NT2/D1 (cell line): ENCODE data around the gene SHC3.

Source experiments
- SUZ12 ChIP-seq: IDR thresholded peaks from 2 replicates; pipeline ENCODE4 v1.6.1; 2011; ENCODE audit not compliant: insufficient read length, insufficient read depth; ENCODE audit errors: extremely low read depth
- YY1 ChIP-seq: IDR thresholded peaks from 2 replicates; pipeline ENCODE4 v1.6.1; 2011; ENCODE audit not compliant: insufficient read length, insufficient read depth

DNA sequence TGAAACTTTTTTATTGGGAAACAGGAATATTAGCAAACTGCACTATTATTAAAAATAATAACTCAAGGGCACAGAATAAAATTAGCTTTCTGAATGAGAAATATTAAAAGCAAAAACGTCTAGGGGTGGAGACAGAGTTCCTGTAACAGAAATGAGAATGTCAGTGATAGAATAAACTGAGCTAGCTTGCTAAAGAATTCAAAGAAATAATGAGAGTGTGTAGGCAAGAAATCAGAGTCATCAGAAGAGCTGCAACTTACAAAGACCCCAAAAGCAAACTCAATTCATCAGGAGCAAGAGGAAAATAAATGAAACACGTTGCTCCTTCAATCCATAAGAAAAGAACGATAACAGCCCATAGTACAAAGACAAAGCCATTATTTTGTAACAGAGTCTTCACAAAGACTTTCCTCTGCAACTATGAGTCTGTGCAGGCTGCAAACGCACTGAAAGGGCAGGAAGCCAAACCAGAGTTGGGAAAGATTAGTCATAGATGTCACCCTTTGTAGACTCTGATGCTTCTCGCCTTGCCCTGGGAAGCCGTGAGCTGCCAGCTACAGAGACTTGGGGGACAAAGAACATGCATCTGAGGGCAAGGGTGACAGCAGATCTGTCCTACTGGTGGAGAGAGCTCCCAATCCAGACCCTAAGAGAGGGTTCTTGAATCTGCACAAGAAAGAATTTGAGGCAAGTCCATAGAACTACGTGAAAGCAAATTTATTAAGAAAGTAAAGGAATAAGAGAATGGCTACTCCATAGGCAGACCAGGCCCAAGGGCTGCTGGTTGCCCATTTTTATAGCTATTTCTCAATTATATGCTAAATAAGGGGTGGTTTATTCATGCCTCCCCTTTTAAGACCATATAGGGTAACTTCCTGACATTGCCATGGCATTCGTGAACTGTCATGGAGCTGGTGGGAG is 40.8 kb downstream of the SHC3 start:
- TF ChIP-seq YY1 (no peak), SUZ12 (no peak)
